Measurements from ENCODE around the gene ANP32B.

Gene ANP32B

DNA sequence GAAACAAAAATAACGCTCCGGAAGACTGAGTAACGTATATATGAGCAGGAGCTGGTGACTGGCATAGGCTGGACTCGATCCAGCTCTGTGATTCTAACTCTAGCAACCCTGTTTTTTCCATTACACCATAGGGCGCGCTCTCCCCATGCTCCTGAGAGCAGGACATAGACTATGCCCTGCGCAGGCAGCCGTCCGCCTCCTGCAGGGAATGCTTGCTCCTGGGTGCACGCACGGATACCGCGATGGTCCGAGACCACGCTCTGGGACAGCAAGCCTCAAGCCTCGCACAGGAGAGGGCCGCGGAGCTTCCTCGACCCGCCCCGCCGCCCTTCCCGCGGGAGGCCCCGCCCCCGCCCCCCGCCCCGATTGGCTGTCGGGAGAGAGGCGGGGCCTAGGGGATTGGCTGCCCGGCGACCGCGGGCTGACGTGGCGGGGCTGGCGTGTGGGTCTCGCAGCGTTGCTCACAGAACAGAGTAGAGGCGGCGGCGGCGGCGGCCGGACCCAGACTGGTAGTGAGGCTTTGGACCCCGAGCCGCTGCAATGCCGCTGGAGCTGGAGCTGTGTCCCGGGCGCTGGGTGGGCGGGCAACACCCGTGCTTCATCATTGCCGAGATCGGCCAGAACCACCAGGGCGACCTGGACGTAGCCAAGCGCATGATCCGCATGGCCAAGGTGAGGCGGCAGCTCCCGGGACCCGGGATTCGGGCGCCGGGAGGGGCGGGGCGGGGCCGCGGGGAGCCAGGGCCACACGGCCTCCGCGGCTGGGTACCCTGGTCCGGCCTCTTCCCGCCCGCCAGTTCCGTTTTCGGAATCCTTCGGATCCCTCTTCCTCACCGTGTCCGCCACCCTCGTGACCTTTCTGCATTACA lies 73.4 kb downstream of the ANP32B start, which contains the start of gene NANS:
Gene NANS, plus strand, starts transcription at position 464 of the 869 bp plus-strand sequence. Its CDS starts 77 bp downstream, at position 541.
- peak; percentile 8 for TF ChIP-seq YY1 (IDR thresholded peaks at IDR 0.05; ENCODE audit: insufficient read depth, insufficient read length)
- no peak for TF ChIP-seq SUZ12 (IDR thresholded peaks at IDR 0.05; ENCODE audit: extremely low read depth, insufficient read depth, insufficient read length)
- TF ChIP-seq ZNF274 (IDR thresholded peaks at IDR 0.05; ENCODE audit: low read depth, low read length), result no peak
- Histone ChIP-seq H3K4me3 (ENCODE audit: insufficient read length, low read depth) (peak within 1 kb of the TSS; percentile 88), H3K9me3 (ENCODE audit: insufficient read depth, low read length) (no peaks in the 10 kb centered on the region), H3K27me3 (ENCODE audit: insufficient read depth, insufficient read length) (no peaks in the 10 kb centered on the region), H3K36me3 (ENCODE audit: insufficient read depth, insufficient read length, low read length) (peaks cover 19% of the 10 kb centered on the region), H3K4me1 (ENCODE audit: insufficient read depth, insufficient read length) (peaks cover 4% of the 10 kb centered on the region), H3K9ac (ENCODE audit: insufficient read length, low read depth) (peak within 1 kb of the TSS; percentile 92)
- peak; percentile 82 for DNase-seq (ENCODE audit: low read depth, low spot score)

DNA sequence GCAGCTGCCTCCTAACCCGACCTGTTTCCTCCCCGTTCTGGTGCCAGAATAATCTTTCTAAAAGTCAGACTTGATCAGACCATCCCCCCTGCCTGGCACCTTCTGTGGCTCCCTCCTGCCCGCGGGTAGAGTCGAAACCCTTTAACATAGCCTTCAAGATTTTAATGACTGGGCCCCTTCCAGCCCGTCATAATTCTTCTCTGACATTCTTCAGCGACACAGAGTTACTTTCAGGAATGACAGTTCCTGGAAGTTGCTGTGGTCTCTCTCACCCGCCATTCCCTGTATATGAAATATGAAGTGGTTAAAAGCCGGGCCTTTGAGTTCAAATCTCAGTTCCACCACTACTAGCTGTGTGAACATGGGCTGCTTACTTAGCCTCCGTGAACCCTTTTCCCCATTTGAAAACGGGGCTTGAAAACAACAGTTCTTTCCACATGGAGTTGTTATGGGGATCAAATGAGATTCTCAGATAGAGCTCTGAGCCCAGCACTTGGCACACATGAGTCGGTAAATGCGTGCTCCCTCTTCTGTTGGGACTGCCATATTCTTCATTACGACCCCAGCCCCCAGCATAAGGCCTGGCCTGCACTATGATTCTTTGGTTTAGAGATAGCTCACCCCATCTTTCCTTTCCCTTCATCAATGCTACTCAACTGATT lies 74.1 kb downstream of the ANP32B start:
- TF ChIP-seq SUZ12 (IDR thresholded peaks at IDR 0.05; ENCODE audit: extremely low read depth, insufficient read depth, insufficient read length) (no peak), ZNF274 (IDR thresholded peaks at IDR 0.05; ENCODE audit: low read depth, low read length) (no peak), YY1 (IDR thresholded peaks at IDR 0.05; ENCODE audit: insufficient read depth, insufficient read length) (no peak)
- DNase-seq (ENCODE audit: low read depth, low spot score), result no peak
- peaks cover 25% of the 10 kb centered on the region for H3K36me3 ChIP-seq (ENCODE audit: insufficient read depth, insufficient read length, low read length)

DNA sequence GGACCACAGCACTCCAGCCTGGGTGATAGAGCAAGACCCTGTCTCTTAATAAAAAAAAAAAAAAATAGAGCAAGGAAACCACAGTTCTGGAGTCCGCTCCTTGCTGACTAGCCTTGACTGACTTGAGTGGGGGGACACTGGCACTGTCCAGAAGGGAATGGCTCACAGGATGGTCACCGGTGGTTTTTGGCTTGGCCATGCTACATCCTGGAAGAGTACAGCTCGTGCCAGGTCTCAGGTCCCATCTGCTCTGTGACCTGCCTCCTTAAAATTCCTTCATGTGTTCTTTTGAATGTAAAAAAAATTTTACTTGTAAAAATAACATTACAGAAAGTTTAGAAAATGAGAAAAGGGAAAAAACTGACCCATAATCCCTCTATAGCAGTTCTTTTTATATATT lies 79.0 kb downstream of the ANP32B start:
- no peak for DNase-seq (ENCODE audit: low read depth, low spot score)
- H3K27me3 ChIP-seq (ENCODE audit: insufficient read depth, insufficient read length), result no peaks in the 10 kb centered on the region
- H3K36me3 ChIP-seq (ENCODE audit: insufficient read depth, insufficient read length, low read length), result peaks cover 59% of the 10 kb centered on the region
- H3K9ac ChIP-seq (ENCODE audit: insufficient read length, low read depth), result no peak overlapping the region
- H3K9me3 ChIP-seq (ENCODE audit: insufficient read depth, low read length), result no peaks in the 10 kb centered on the region
- no peak for TF ChIP-seq ZNF274 (IDR thresholded peaks at IDR 0.05; ENCODE audit: low read depth, low read length)
- no peak for TF ChIP-seq YY1 (IDR thresholded peaks at IDR 0.05; ENCODE audit: insufficient read depth, insufficient read length)
- TF ChIP-seq SUZ12 (IDR thresholded peaks at IDR 0.05; ENCODE audit: extremely low read depth, insufficient read depth, insufficient read length), result no peak
- H3K4me1 ChIP-seq (ENCODE audit: insufficient read depth, insufficient read length), result peaks cover 8% of the 10 kb centered on the region
- no peak overlapping the region for H3K4me3 ChIP-seq (ENCODE audit: insufficient read length, low read depth)

More for the DNA sequence above, 74.1 kb downstream of the ANP32B start:
- no peaks in the 10 kb centered on the region for H3K27me3 ChIP-seq (ENCODE audit: insufficient read depth, insufficient read length)
- H3K9ac ChIP-seq (ENCODE audit: insufficient read length, low read depth), result peak overlapping the region; percentile 92
- H3K4me1 ChIP-seq (ENCODE audit: insufficient read depth, insufficient read length), result peaks cover 4% of the 10 kb centered on the region
- peak overlapping the region; percentile 88 for H3K4me3 ChIP-seq (ENCODE audit: insufficient read length, low read depth)
- no peaks in the 10 kb centered on the region for H3K9me3 ChIP-seq (ENCODE audit: insufficient read depth, low read length)

DNA sequence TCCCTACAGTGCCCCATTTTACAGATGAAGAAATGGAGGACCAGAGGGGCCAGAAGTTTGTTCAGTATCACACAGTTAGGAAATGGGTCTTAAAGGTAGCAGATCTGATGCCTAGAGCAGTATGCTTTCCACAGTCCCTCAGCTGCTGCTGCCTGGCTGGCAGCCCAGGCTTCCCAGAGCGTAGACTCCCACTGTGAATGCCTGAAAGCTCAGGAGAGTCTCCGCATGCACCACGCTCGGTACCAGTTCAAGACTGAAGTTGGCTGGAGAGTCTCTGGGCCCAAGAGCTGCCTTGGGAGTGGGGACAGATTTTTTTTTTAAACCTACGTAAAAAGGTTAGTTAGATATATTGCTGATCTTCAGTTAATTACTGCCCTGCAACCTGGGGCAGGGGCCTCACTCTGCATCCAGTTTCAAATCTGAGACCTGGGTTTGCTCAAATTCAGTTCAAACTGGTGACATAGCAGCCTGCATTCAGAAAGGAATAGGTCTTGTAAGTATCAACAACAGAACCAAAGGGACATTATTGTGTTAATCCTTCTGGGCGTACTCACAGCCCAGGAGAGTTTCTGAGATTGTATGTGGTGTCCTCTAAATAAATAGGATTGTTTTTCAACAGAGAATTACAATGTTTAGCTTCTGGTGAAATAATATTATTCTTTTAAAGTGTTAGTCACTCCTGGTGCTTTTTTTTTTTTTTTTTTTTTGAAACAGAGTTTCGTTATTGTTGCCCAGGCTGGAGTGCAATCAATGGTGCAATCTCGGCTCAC lies 81.7 kb downstream of the ANP32B start:
- DNase-seq (ENCODE audit: low read depth, low spot score), result no peak
- H3K4me1 ChIP-seq (ENCODE audit: insufficient read depth, insufficient read length), result peaks cover 4% of the 10 kb centered on the region
- H3K36me3 ChIP-seq (ENCODE audit: insufficient read depth, insufficient read length, low read length), result peaks cover 58% of the 10 kb centered on the region
- H3K27me3 ChIP-seq (ENCODE audit: insufficient read depth, insufficient read length), result no peaks in the 10 kb centered on the region
- H3K9me3 ChIP-seq (ENCODE audit: insufficient read depth, low read length), result no peaks in the 10 kb centered on the region
- peak overlapping the region; percentile 46 for H3K9ac ChIP-seq (ENCODE audit: insufficient read length, low read depth)
- H3K4me3 ChIP-seq (ENCODE audit: insufficient read length, low read depth), result no peak overlapping the region
- TF ChIP-seq ZNF274 (IDR thresholded peaks at IDR 0.05; ENCODE audit: low read depth, low read length), result no peak
- TF ChIP-seq YY1 (IDR thresholded peaks at IDR 0.05; ENCODE audit: insufficient read depth, insufficient read length), result no peak
- no peak for TF ChIP-seq SUZ12 (IDR thresholded peaks at IDR 0.05; ENCODE audit: extremely low read depth, insufficient read depth, insufficient read length)

All from NT2/D1 (cell line).